Mesenchymal stem cell (in vitro differentiated cells and primary cell): ENCODE results near the gene COQ8B.

Experiments used
- DNase-seq: peaks from one replicate; pipeline ENCODE4 v3.0.0-alpha.2; 2013
- H2AFZ ChIP-seq: one replicate; pipeline ENCODE4 v1.6.1; 2013; ENCODE audit warnings: low read depth, mild to moderate bottlenecking, control low read depth, inconsistent platforms, low read length, moderate library complexity
- H2AK5ac ChIP-seq: 2 replicates; pipeline ENCODE4 v1.6.1; 2013; ENCODE audit warnings: low read length, moderate library complexity, mild to moderate bottlenecking, inconsistent platforms; ENCODE audit not compliant: severe bottlenecking
- H2BK120ac ChIP-seq: one replicate; pipeline ENCODE4 v1.6.1; 2013; ENCODE audit warnings: low read depth, mild to moderate bottlenecking, inconsistent platforms, low read length, moderate library complexity
- H2BK12ac ChIP-seq, 2 experiments: one replicate each; pipeline ENCODE4 v1.6.1; 2013; ENCODE audit warnings: inconsistent platforms in 2 of 2, low read length in 2 of 2, mild to moderate bottlenecking in 2 of 2, moderate library complexity in 2 of 2, control low read depth in 1 of 2
- H2BK15ac ChIP-seq: one replicate; pipeline ENCODE4 v1.6.1; 2013; ENCODE audit warnings: mild to moderate bottlenecking, low read depth, inconsistent platforms; ENCODE audit not compliant: poor library complexity, severe bottlenecking
- H2BK5ac ChIP-seq: 2 replicates; pipeline ENCODE4 v1.6.1; 2013; ENCODE audit warnings: low read depth, mild to moderate bottlenecking, low read length, control low read depth, inconsistent platforms; ENCODE audit not compliant: poor library complexity, severe bottlenecking
- H3K14ac ChIP-seq, 2 experiments: one replicate each; pipeline ENCODE4 v1.6.1; 2013; ENCODE audit warnings: inconsistent platforms in 2 of 2, low read length in 2 of 2, control low read depth in 1 of 2, mild to moderate bottlenecking in 1 of 2, moderate library complexity in 1 of 2
- H3K18ac ChIP-seq, 2 experiments: one replicate each; pipeline ENCODE4 v1.6.1; 2013; ENCODE audit warnings: inconsistent platforms in 2 of 2, low read length in 2 of 2, control low read depth in 1 of 2, low read depth in 1 of 2, mild to moderate bottlenecking in 1 of 2
- H3K23ac ChIP-seq, 2 experiments: one replicate each; pipeline ENCODE4 v1.6.1; 2013; ENCODE audit warnings: inconsistent platforms in 2 of 2, low read length in 2 of 2, mild to moderate bottlenecking in 2 of 2, moderate library complexity in 2 of 2, control low read depth in 1 of 2
- H3K27ac ChIP-seq: 2 replicates; pipeline ENCODE4 v1.5.1; 2013; ENCODE audit warnings: mild to moderate bottlenecking, moderate library complexity, low read length, control low read depth, inconsistent platforms; ENCODE audit not compliant: poor library complexity, severe bottlenecking
- H3K27me3 ChIP-seq, 2 experiments: 2 replicates each; pipeline versions ENCODE4 v1.6.1 to v1.7.0; 2013; ENCODE audit warnings: low read length in 2 of 2, mild to moderate bottlenecking in 2 of 2, moderate library complexity in 2 of 2, control low read depth in 1 of 2, inconsistent platforms in 1 of 2; ENCODE audit not compliant: control insufficient read depth in 1 of 2, insufficient read depth in 1 of 2
- H3K36me3 ChIP-seq, 2 experiments: 2 replicates each; pipeline versions ENCODE4 v1.6.1 to v1.7.0; 2013; ENCODE audit warnings: low read length in 2 of 2, control low read depth in 1 of 2, inconsistent platforms in 1 of 2, low read depth in 1 of 2, mild to moderate bottlenecking in 1 of 2; ENCODE audit not compliant: insufficient read depth in 2 of 2, control insufficient read depth in 1 of 2
- H3K4ac ChIP-seq, 2 experiments: one replicate each; pipeline ENCODE4 v1.6.1; 2013; ENCODE audit warnings: inconsistent platforms in 2 of 2, low read length in 2 of 2, mild to moderate bottlenecking in 2 of 2, moderate library complexity in 2 of 2, control low read depth in 1 of 2, low read depth in 1 of 2
- H3K4me1 ChIP-seq: 2 replicates; pipeline ENCODE4 v1.6.1; 2013; ENCODE audit warnings: low read depth, low read length, control low read depth; ENCODE audit not compliant: control insufficient read depth, insufficient read depth
- H3K4me2 ChIP-seq: 2 replicates; pipeline ENCODE4 v1.6.1; 2013; ENCODE audit warnings: low read length, mild to moderate bottlenecking, inconsistent platforms; ENCODE audit not compliant: poor library complexity, severe bottlenecking
- H3K4me3 ChIP-seq, 2 experiments: 2 replicates each; pipeline versions ENCODE4 v1.5.1 to v1.7.0; 2013; ENCODE audit warnings: low read length in 2 of 2, mild to moderate bottlenecking in 2 of 2, control low read depth in 1 of 2, low read depth in 1 of 2; ENCODE audit not compliant: insufficient read depth in 1 of 2
- H3K79me1 ChIP-seq: replicated peaks from 2 replicates; pipeline ENCODE4 v1.6.1; 2013; ENCODE audit warnings: mild to moderate bottlenecking, control low read depth, low read length, inconsistent platforms; ENCODE audit not compliant: poor library complexity, severe bottlenecking
- H3K9ac ChIP-seq: 2 replicates; pipeline ENCODE4 v1.7.0; 2013; ENCODE audit warnings: mild to moderate bottlenecking, low read length, moderate library complexity
- H3K9me3 ChIP-seq: 2 replicates; pipeline ENCODE4 v1.7.0; 2013; ENCODE audit warnings: mild to moderate bottlenecking, low read length; ENCODE audit not compliant: control insufficient read depth
- H4K8ac ChIP-seq: one replicate; pipeline ENCODE4 v1.6.1; 2013; ENCODE audit warnings: inconsistent platforms, mild to moderate bottlenecking, low read length, moderate library complexity
- H4K91ac ChIP-seq: one replicate; pipeline ENCODE4 v1.6.1; 2013; ENCODE audit warnings: mild to moderate bottlenecking, low read length, inconsistent platforms
- WGBS: methylation state at CpG from one replicate; pipeline ENCODE4 v1.1.7; 2013; ENCODE audit warnings: mixed read lengths; 5-methylcytosine and 5-hydroxymethylcytosine counted together

Gene COQ8B

GRCh38 chr19:40755791-40756190 is 39.1 kb upstream of the COQ8B start:
- no peak overlapping the region for H3K4ac ChIP-seq
- H3K36me3 ChIP-seq, result peaks cover 50 to 55% of the 10 kb centered on the region in 2 experiments
- H3K27ac ChIP-seq, result no peak overlapping the region
- WGBS, result 100% methylated on average over 8 of the region's 8 CpGs
- no peak for DNase-seq
- no peak overlapping the region for H2BK15ac ChIP-seq
- H3K4me2 ChIP-seq, result no peak overlapping the region
- H3K4me1 ChIP-seq, result peaks cover 27% of the 10 kb centered on the region
- no peaks in the 10 kb centered on the region for H3K27me3 ChIP-seq
- no peak overlapping the region for H3K4me3 ChIP-seq
- no peak overlapping the region for H2AK5ac ChIP-seq
- no peak overlapping the region for H4K8ac ChIP-seq
- H3K79me1 ChIP-seq, result peaks cover 14% of the 10 kb centered on the region
- H3K9me3 ChIP-seq, result no peaks in the 10 kb centered on the region
- no peak overlapping the region for H3K23ac ChIP-seq
- H2BK12ac ChIP-seq, result peak overlapping the region in 1 of 2 experiments; percentile 49
- H4K91ac ChIP-seq, result no peak overlapping the region
- H3K14ac ChIP-seq, result no peak overlapping the region
- no peak overlapping the region for H2BK5ac ChIP-seq
- H2BK120ac ChIP-seq, result no peak overlapping the region
- H3K9ac ChIP-seq, result no peak overlapping the region
- no peak overlapping the region for H2AFZ ChIP-seq
- no peak overlapping the region for H3K18ac ChIP-seq

GRCh38 chr19:40755248-40755624 is 38.5 kb upstream of the COQ8B start:
- Histone ChIP-seq H3K23ac (no peak overlapping the region), H2BK15ac (no peak overlapping the region), H3K9ac (no peak overlapping the region), H2BK120ac (no peak overlapping the region), H3K9me3 (no peaks in the 10 kb centered on the region), H3K79me1 (peaks cover 12% of the 10 kb centered on the region), H3K4ac (no peak overlapping the region), H3K27ac (no peak overlapping the region), H4K91ac (no peak overlapping the region), H3K18ac (no peak overlapping the region), H2AK5ac (no peak overlapping the region), H2BK12ac (no peak overlapping the region), H2BK5ac (no peak overlapping the region), H3K27me3 (no peaks in the 10 kb centered on the region), H3K4me2 (no peak overlapping the region), H2AFZ (no peak overlapping the region), H3K4me3 (no peak overlapping the region), H4K8ac (no peak overlapping the region), H3K36me3 (peaks cover 45 to 49% of the 10 kb centered on the region in 2 experiments), H3K4me1 (peaks cover 27% of the 10 kb centered on the region), H3K14ac (no peak overlapping the region)
- 95% methylated on average over 3 of the region's 3 CpGs for WGBS
- no peak for DNase-seq

- peak overlapping the region in 1 of 2 experiments; percentile 43 for H3K4me3 ChIP-seq
- peak overlapping the region; percentile 33 for H2AK5ac ChIP-seq
- DNase-seq, result peak; percentile 40
- no peak overlapping the region for H4K8ac ChIP-seq
- H2BK15ac ChIP-seq, result no peak overlapping the region
- 90% methylated on average over 5 of the region's 9 CpGs for WGBS
- peak overlapping the region; percentile 23 for H3K4me2 ChIP-seq
- no peaks in the 10 kb centered on the region for H3K9me3 ChIP-seq
- H3K27ac ChIP-seq, result no peak overlapping the region
- H3K27me3 ChIP-seq, result no peaks in the 10 kb centered on the region
- peaks cover 41 to 44% of the 10 kb centered on the region in 2 experiments for H3K36me3 ChIP-seq
- H3K23ac ChIP-seq, result no peak overlapping the region
- H4K91ac ChIP-seq, result peak overlapping the region; percentile 62
- no peak overlapping the region for H3K4ac ChIP-seq
- H2BK5ac ChIP-seq, result no peak overlapping the region
- peak overlapping the region in 1 of 2 experiments; percentile 50 for H3K18ac ChIP-seq
- H2AFZ ChIP-seq, result no peak overlapping the region
- no peak overlapping the region for H2BK12ac ChIP-seq
- peak overlapping the region; percentile 52 for H3K9ac ChIP-seq
- no peak overlapping the region for H3K14ac ChIP-seq
- peaks cover 31% of the 10 kb centered on the region for H3K4me1 ChIP-seq
- peaks cover 17% of the 10 kb centered on the region for H3K79me1 ChIP-seq
- no peak overlapping the region for H2BK120ac ChIP-seq
Observed at GRCh38 chr19:40754611-40755247, 38.0 kb upstream of the COQ8B start.

- no peak overlapping the region for H2BK5ac ChIP-seq
- H3K4me3 ChIP-seq, result peak overlapping the region; percentile 45 to 94
- H2BK120ac ChIP-seq, result no peak overlapping the region
- peaks cover 27% of the 10 kb centered on the region for H3K79me1 ChIP-seq
- H3K36me3 ChIP-seq, result peaks cover 26 to 28% of the 10 kb centered on the region in 2 experiments
- H3K23ac ChIP-seq, result no peak overlapping the region
- no peak overlapping the region for H2BK15ac ChIP-seq
- peak overlapping the region; percentile 44 for H3K4me2 ChIP-seq
- peak overlapping the region; percentile 96 for H3K9ac ChIP-seq
- no peak for DNase-seq
- WGBS, result 88% methylated on average over 8 of the region's 12 CpGs
- no peaks in the 10 kb centered on the region for H3K27me3 ChIP-seq
- H3K14ac ChIP-seq, result no peak overlapping the region
- peak overlapping the region; percentile 35 for H2AK5ac ChIP-seq
- peak overlapping the region in 1 of 2 experiments; percentile 67 for H3K4ac ChIP-seq
- peaks cover 43% of the 10 kb centered on the region for H3K4me1 ChIP-seq
- H4K8ac ChIP-seq, result no peak overlapping the region
- H2BK12ac ChIP-seq, result no peak overlapping the region
- no peak overlapping the region for H4K91ac ChIP-seq
- H3K9me3 ChIP-seq, result no peaks in the 10 kb centered on the region
- no peak overlapping the region for H3K27ac ChIP-seq
- no peak overlapping the region for H3K18ac ChIP-seq
- no peak overlapping the region for H2AFZ ChIP-seq
Observed at GRCh38 chr19:40752257-40752781, 35.6 kb upstream of the COQ8B start.
